H1 (cell line): ENCODE data around the gene CLDN9. TPM values are rescaled to one million over a fixed set of nuclear protein-coding genes. Genes with fewer than 3 reads are reported as not detected.

ENCODE experiments used
- RBBP5 ChIP-seq: IDR thresholded peaks from 2 replicates; pipeline ENCODE4 v1.7.1; 2012; ENCODE audit warnings: low read depth, mild to moderate bottlenecking, inconsistent platforms, low read length, moderate library complexity, borderline replicate concordance
- polyA plus RNA-seq, 7 experiments: library from polyadenylated mRNA; depleted of rRNA in 3 of 7; stranded (reverse) in 5 of 7; unstranded in 2 of 7; fragments of >200 nt in 5 of 7; fragments of 200-250 nt in 2 of 7; gene quantifications; 1 replicate in 5 of 7; 2 replicates in 1 of 7; 4 replicates in 1 of 7; pipeline versions ENCODE4 v1.2.1 to v1.2.3, GENCODE V29; 2011 to 2013; ENCODE audit warnings: missing spikeins in 2 of 7, mixed read lengths in 2 of 7
- total RNA-seq: library from RNA; stranded (reverse); fragmentation: NEBNext Ultra II Directional; extraction: Animal tissue kit (Norgen Biotek cat#: 25700); gene quantifications from 2 replicates; pipeline ENCODE4 v1.2.1, GENCODE V29; 2021

The CLDN9 gene
- total and polyA plus RNA-seq, 2 of the 8 experiments (the other 6 are each of a cell fraction or from before 2014, with no cell fraction given) = 0.60 to 0.89 TPM

- no peak for TF ChIP-seq RBBP5
Measured at GRCh38 chr16:3028716-3029319, 16.1 kb downstream of the CLDN9 start (continued).
